ENCODE measurements around the gene FHIT.
A peak's percentile ranks its signal among the peaks of the same experiment; 100 is the strongest.

The FHIT gene

GRCh38 chr3:60528651-60529050 is 722.6 kb downstream of the FHIT start:
- DNase-seq, result no peak

- no peak for DNase-seq
Measured at GRCh38 chr3:60523536-60523935, 727.7 kb downstream of the FHIT start.

DNA sequence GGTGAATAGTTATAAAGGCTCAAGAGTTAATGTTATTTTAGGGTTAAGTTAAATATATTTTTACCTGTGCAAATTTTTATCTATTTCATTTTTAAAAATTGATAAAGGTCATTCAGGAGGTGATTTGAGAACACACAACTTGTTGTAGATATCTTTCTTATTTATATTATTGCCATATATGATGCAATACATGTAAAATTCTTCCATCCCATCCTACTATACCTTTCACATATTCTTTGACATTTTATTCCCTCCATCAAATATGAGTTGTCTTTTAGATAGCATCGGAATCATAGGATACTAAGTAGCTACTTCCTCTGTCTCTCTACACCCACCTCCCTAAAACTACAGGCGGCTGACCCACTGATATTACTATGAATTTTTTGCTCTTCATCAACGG is 734.1 kb downstream of the FHIT start:
- DNase-seq, result no peak

DNA sequence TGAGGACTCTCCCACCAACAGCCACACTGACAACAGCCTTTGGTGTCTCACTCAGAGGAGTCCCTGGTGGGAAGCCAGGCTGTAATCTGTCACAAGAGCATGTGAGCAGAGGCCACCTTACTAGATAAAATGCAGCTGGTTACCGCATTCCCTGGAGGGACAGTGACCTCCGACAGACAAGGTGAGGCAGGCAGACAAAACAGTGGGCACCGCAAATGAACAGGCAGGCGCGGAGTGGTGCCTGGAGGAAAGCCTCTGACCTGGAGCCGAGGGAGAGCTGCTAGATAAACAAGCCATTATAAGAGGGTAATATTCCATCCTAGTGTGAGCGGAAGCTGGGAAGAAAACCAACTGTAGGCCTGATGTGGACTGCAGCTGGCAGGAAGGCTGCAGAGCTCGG is 736.4 kb downstream of the FHIT start:
- no peak for DNase-seq

DNA sequence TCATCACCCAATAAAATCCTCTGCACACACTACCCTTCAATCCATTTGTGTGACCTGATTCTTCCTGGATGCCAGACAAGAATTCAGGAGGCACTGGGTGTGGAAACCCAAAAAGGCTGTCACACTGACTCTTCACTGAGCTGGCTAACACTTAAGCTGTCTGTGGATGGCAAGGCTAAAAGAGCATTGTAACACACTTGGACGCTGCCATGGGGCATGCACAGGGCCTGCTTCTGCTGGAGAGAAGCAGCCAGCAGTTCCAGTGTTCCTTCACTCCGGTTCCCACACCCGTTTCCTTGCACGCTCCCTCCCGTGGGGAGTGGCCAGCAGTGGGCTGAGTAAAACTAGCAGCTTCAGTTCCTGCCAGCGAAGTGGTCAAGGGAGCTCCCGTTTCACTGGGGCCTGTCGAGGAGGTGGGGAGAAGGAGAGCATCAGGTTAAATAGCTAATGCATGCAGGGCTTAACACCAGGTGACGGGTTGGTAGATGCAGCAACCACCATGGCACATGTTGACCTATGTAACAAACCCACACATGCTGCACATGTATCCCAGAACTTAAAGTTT is 737.1 kb downstream of the FHIT start:
- no peak for DNase-seq

GRCh38 chr3:60513241-60513640 is 738.0 kb downstream of the FHIT start:
- no peak for DNase-seq

DNA sequence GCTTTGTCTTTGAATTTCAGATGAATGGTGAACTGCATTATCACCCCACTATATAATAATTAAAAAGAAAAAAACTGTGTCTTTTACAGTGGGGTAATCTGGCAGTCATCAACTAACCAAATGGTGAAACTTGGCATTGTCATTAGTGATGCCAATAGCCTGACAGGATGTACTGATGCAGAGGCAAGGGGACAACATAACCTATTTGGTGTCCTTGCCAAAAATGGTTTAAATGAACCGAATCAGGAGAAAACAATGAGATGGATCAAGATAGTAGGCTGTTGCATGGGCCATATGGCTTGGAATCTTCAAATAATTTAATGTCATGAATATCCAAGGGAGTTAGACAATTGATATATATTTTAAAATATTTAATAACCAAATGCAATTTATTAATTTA is 738.7 kb downstream of the FHIT start:
- DNase-seq, result no peak

- DNase-seq, result no peak
Measured at GRCh38 chr3:60509471-60509870, 741.8 kb downstream of the FHIT start.

DNA sequence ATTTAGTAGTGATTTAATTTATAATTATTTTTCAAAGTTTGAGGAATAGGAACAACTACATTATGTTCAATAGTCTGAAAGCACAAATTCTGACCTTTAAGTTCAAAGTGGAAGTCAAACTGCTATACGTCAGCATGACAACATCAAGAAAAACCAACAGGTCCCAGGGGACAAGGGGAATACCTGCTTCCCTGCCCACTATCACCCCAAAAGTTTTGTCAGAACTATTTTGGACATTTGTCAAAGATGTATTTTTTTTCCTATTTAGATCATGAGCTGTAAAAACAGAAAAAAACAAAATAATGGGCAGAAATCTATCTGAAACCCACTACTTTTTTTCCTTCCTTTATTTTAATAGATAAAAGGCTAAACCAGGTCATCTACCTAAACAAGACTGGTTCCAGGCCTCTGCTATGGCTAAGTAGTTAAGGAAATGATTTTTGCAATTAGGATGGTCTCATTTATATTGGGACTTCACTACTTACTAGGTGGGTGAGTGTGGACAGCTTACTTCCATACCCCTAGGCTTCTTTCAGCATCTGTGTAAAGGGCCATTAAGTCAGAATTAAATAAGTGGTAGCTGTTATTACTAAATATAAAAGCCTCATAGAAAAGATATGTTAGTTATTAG is 746.3 kb downstream of the FHIT start:
- no peak for DNase-seq

- DNase-seq, result no peak
Measured at GRCh38 chr3:60501314-60501713, 749.9 kb downstream of the FHIT start.

DNA sequence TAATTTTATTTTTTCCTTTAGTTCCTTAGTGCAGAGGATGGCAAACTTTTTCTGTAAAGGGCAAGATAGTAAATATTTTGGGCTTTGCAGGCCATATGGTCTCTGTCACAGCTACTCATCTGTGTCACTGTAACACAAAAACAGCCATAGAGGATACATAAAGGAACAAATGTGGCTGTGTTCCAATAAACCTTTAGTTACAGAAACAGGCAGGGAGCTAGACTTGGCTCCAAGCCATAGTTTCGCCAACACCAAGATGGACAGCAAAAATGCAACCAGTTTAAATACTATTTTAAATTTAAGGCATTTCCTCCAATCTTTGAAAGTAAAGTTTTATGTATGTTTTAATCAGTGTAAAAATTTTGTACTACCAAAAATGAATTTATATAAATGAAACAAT is 753.4 kb downstream of the FHIT start:
- peak; percentile 65 to 84 for DNase-seq

DNA sequence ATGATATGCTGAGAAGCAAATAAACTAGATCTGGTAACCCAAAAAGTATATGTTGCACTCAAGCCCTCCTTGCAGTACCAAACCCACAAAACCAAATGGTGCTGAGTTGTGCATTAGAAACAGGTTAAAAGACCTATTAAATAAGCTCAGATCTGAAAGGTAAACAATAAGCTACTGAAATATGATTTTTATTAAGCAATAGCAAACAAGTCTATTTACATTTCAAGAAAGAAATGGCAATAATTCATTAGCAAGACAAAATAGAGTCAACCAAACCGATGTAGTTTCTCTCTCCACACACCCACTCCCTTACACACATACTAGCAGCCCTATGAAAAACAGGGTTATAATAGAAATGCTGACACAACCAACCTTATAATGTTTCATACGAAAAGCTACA is 760.3 kb downstream of the FHIT start:
- DNase-seq, result no peak

DNA sequence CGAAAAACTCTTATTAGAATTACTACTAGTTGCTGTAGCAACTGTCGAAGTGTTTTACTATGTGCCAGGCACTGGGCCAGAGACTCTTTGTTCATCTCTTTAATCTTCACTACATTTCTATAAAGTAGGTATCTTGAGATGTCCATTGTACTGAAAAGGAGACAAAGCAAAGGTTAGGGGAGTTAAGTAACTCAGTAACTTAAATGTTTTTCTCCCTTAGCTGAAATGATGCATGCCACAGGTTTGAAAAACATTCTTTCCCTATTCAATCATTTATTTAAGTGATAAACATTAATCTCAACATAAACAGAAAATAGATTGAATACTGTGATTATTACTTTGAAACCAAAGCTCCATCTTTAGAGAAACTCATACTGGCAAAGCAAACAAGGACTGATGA is 776.2 kb downstream of the FHIT start:
- no peak for DNase-seq

DNA sequence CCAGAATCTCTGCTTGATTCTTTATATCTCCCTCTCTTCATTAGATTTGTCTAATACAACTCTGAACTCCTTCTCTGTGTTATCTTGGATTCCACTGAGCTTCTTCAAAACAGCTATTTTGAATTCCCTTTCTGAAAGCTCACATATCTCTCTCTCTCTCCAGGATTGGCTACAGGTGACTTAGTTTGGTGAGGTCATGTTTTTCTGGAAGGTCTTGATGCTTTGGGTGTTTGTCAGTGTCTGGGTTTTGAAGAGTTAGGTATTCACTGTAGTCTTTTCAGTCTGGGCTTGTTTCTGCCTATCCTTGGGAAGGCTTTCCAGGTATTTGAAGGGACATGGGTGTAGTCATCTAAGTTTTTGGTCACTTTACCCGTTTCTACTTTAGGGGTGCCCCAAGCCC is 781.8 kb downstream of the FHIT start:
- DNase-seq, result no peak

DNA sequence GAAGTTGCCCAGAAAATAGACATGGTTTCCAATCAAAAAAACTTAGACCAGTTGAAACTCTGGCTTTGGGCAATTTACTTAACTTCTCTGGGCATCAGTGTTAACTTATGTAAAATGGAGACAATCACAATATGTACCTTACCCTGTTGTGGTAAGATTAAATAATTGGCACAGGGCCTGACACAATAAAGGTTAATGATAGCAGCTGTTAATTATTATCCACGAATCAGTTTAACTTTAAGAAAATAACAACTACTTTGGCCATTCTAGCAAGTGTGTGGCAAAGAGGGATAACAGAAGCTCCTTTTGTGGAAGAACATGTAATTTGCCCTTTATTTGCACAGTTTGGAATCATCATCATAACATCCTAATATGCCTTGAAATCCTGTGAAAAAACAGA is 787.6 kb downstream of the FHIT start:
- no peak for DNase-seq

GRCh38 chr3:60461267-60461666 is 790.0 kb downstream of the FHIT start:
- no peak for DNase-seq

- DNase-seq, result no peak
Measured at GRCh38 chr3:60456180-60456579, 795.1 kb downstream of the FHIT start.

GRCh38 chr3:60453326-60453725 is 797.9 kb downstream of the FHIT start:
- DNase-seq, result no peak

DNA sequence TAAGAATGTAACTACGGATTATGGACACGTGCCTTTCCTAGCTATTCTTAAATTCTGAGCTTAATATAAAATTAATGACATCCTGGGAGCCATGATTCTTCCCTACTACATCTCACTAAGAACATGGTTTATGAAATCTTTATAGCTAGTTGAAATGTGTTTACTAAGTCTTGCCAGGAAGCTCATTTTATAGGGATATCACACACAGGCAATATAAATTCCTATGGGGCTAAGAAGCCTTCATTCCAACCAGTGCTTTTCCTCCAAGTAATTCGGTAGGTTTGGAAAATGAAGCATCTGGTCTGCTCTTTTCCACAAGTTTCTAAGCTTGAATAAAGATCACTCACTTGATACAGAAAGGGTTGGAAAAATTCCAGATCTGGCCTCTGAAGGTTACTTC is 802.6 kb downstream of the FHIT start:
- DNase-seq, result no peak

GRCh38 chr3:60445446-60445845 is 805.8 kb downstream of the FHIT start:
- DNase-seq, result no peak

DNA sequence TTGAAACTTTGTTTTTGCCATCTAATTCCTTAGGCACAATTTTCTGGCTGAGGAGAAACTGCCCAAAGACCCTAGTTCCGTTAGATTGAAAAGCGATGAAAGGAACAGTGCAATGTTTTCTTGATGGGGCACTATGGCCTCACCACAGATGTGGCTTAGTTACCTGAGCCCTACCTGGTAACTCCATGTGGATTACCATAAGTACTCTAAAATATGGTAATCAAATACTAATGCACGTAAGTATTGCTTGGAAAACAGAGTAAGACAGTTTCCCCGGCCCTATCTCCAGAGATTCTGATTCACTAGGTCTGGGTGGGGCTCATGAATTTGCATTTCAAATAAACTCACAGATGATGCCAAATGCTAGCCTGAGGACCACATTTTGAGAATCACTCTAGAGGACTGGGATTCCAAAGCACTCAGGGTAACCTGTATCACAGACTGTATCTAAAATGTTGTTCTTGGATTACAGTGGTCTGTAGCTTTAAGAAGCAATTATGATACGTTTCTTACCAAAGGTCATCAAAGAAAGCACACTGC is 806.3 kb downstream of the FHIT start:
- no peak for DNase-seq

GRCh38 chr3:60440869-60441268 is 810.4 kb downstream of the FHIT start:
- no peak for DNase-seq

- no peak for DNase-seq
Measured at GRCh38 chr3:60435941-60436650, 815.2 kb downstream of the FHIT start.

GRCh38 chr3:60434950-60435349 is 816.3 kb downstream of the FHIT start:
- no peak for DNase-seq
